Fibroblast of pulmonary artery (primary cell): ENCODE results near the gene RAG1.

Source experiments
- DNase-seq: peaks from one replicate; pipeline ENCODE4 v3.0.0-alpha.2; 2010; ENCODE audit warnings: low read depth
- H3K4me3 ChIP-seq: replicated peaks from 2 replicates; pipeline ENCODE4 v1.5.1; 2011; ENCODE audit warnings: low read depth, mild to moderate bottlenecking, control low read depth, low read length, moderate library complexity
- CTCF ChIP-seq: IDR thresholded peaks from 2 replicates; pipeline ENCODE4 v1.5.1; 2011; ENCODE audit warnings: mild to moderate bottlenecking, control low read depth, low read length, inconsistent platforms; ENCODE audit errors: missing control alignments

Gene RAG1

GRCh38 chr11:36601155-36601554 lies 33.3 kb downstream of the RAG1 start:
- H3K4me3 ChIP-seq = no peak overlapping the region
- TF ChIP-seq CTCF = no peak
- DNase-seq = no peak

- TF ChIP-seq CTCF = no peak
- no peak overlapping the region for H3K4me3 ChIP-seq
- no peak for DNase-seq
These were observed 34.3 kb downstream of the RAG1 start for GRCh38 chr11:36602135-36602534.

- no peak overlapping the region for H3K4me3 ChIP-seq
- DNase-seq = no peak
- no peak for TF ChIP-seq CTCF
These were observed 37.7 kb downstream of the RAG1 start for GRCh38 chr11:36605221-36606216.

- no peak for TF ChIP-seq CTCF
- no peak overlapping the region for H3K4me3 ChIP-seq
- no peak for DNase-seq
These were observed 40.8 kb downstream of the RAG1 start for GRCh38 chr11:36608491-36609199.

GRCh38 chr11:36609383-36609782 lies 41.6 kb downstream of the RAG1 start:
- no peak overlapping the region for H3K4me3 ChIP-seq
- DNase-seq = no peak
- no peak for TF ChIP-seq CTCF

GRCh38 chr11:36615826-36616225 lies 48.0 kb downstream of the RAG1 start:
- H3K4me3 ChIP-seq = no peak overlapping the region
- DNase-seq = no peak
- no peak for TF ChIP-seq CTCF
